Endothelial cell of umbilical vein (primary cell): Measurements from ENCODE around the gene TMEM181. TPM values are rescaled to one million over a fixed set of nuclear protein-coding genes. Genes with fewer than 3 reads are reported as not detected.

ENCODE experiments used
- BruUV-seq: library from RNA; stranded (reverse); fragments of 400-500 nt; replicated peaks from 2 replicates; lab custom pipeline; 2021; lab: Mats Ljungman, UMichigan
- CTCF ChIA-PET: fragments of 300-600, 350-600 bp; sonication (Branson Sonifier 250); formaldehyde crosslinking; loops from one replicate; lab custom pipeline; 2021; ENCODE audit warnings: antibody characterized with exemption, inconsistent platforms; lab: Charles Lee
- POLR2A ChIA-PET: fragments of 300-600, 350-600 bp; sonication (Branson Sonifier 250); formaldehyde crosslinking; loops from one replicate; lab custom pipeline; 2021; ENCODE audit warnings: antibody characterized with exemption, inconsistent platforms; lab: Charles Lee
- DNase-seq: peaks from one replicate; pipeline ENCODE4 v3.0.0-alpha.2; 2011; ENCODE audit warnings: low read depth, low spot score
- FAIRE-seq: peaks from 2 replicates; lab custom pipeline; 2011; peaks lifted over from hg19 to GRCh38; lab: Jason Lieb, UNC
- H2AFZ ChIP-seq: 2 replicates; pipeline ENCODE4 v1.6.0; 2012; ENCODE audit warnings: low read depth, low read length, control low read depth, inconsistent platforms
- H3K27ac ChIP-seq: 2 replicates; pipeline ENCODE4 v1.5.1; 2011; ENCODE audit warnings: low read depth, mild to moderate bottlenecking, control low read depth, low read length, moderate library complexity; ENCODE audit not compliant: insufficient read depth
- H3K27me3 ChIP-seq, 2 experiments: 2 replicates each; pipeline versions ENCODE4 v1.6.0 to v1.6.1; 2011; ENCODE audit warnings: low read length in 2 of 2, mixed read lengths in 1 of 2; ENCODE audit not compliant: control insufficient read depth in 2 of 2, insufficient read depth in 2 of 2
- H3K36me3 ChIP-seq, 2 experiments: 2 replicates in 1 of 2; 3 replicates in 1 of 2; pipeline ENCODE4 v1.5.1; 2011; ENCODE audit warnings: low read length in 2 of 2, mild to moderate bottlenecking in 1 of 2, moderate library complexity in 1 of 2; ENCODE audit not compliant: control insufficient read depth in 2 of 2, insufficient read depth in 2 of 2; ENCODE audit errors: extremely low read depth in 1 of 2
- H3K4me1 ChIP-seq: 3 replicates; pipeline ENCODE4 v1.5.1; 2011; ENCODE audit warnings: mild to moderate bottlenecking, low read length; ENCODE audit not compliant: control insufficient read depth, insufficient read depth; ENCODE audit errors: extremely low read depth
- H3K4me2 ChIP-seq: 2 replicates; pipeline ENCODE4 v1.6.1; 2011; ENCODE audit warnings: low read length, control low read depth, mixed read lengths; ENCODE audit not compliant: insufficient read depth
- H3K4me3 ChIP-seq, 3 experiments: fragments of 200-600 bp in 1 of 3; sonication (generic), shearing (Covaris generic) in 1 of 3; replicated peaks in 1 of 3; 2 replicates each; pipeline ENCODE4 v1.5.1; 2011 to 2016; ENCODE audit warnings: control low read depth in 3 of 3, low read length in 3 of 3, mild to moderate bottlenecking in 2 of 3, inconsistent platforms in 1 of 3, low read depth in 1 of 3, moderate library complexity in 1 of 3; ENCODE audit not compliant: insufficient read depth in 1 of 3
- H3K79me2 ChIP-seq: 2 replicates; pipeline ENCODE4 v1.6.0; 2012; ENCODE audit warnings: low read length, inconsistent platforms; ENCODE audit not compliant: control insufficient read depth, insufficient read depth
- H3K9ac ChIP-seq: replicated peaks from 2 replicates; pipeline ENCODE3; 2011; ENCODE audit warnings: low read length, control low read depth; ENCODE audit not compliant: insufficient read depth; ENCODE audit errors: extremely low read depth
- H3K9me1 ChIP-seq: replicated peaks from 3 replicates; pipeline ENCODE4 v1.6.0; 2011; ENCODE audit warnings: mild to moderate bottlenecking, low read length; ENCODE audit not compliant: control insufficient read depth, insufficient read depth; ENCODE audit errors: extremely low read depth
- H3K9me3 ChIP-seq: replicated peaks from 2 replicates; pipeline ENCODE4 v1.5.1; 2012; ENCODE audit warnings: low read length, inconsistent platforms; ENCODE audit not compliant: control insufficient read depth, insufficient read depth
- H4K20me1 ChIP-seq: replicated peaks from 2 replicates; pipeline ENCODE3; 2011; ENCODE audit warnings: mild to moderate bottlenecking, low read length; ENCODE audit not compliant: control insufficient read depth, insufficient read depth; ENCODE audit errors: extremely low read depth
- CTCF ChIP-seq, 2 donors: IDR thresholded peaks; 1 replicate in 1 of 2; 2 replicates in 1 of 2; pipeline ENCODE4 v1.5.1; 2011; ENCODE audit warnings: low read length in 2 of 2, mild to moderate bottlenecking in 2 of 2, moderate library complexity in 2 of 2, control low read depth in 1 of 2, inconsistent platforms in 1 of 2, low read depth in 1 of 2; ENCODE audit not compliant: insufficient read depth in 1 of 2; ENCODE audit errors: extremely low read depth in 1 of 2
- EZH2 ChIP-seq: IDR thresholded peaks from 2 replicates; pipeline ENCODE4 v1.6.1; 2012; ENCODE audit warnings: borderline replicate concordance, low read depth, mild to moderate bottlenecking, moderate library complexity, low read length, inconsistent platforms; ENCODE audit not compliant: severe bottlenecking
- FOS ChIP-seq: IDR thresholded peaks from 2 replicates; pipeline ENCODE4 v1.6.1; 2011; ENCODE audit warnings: mild to moderate bottlenecking, low read length, moderate library complexity, borderline replicate concordance; ENCODE audit not compliant: insufficient read depth
- GATA2 ChIP-seq: IDR thresholded peaks from 2 replicates; pipeline ENCODE4 v1.7.0; 2011; ENCODE audit warnings: low read depth, mild to moderate bottlenecking, moderate library complexity, mixed read lengths, low read length; ENCODE audit not compliant: insufficient read length, insufficient read depth
- JUN ChIP-seq: IDR thresholded peaks from 2 replicates; pipeline ENCODE4 v1.6.1; 2011; ENCODE audit warnings: borderline replicate concordance, low read depth; ENCODE audit not compliant: insufficient read length, insufficient read depth
- MYC ChIP-seq: IDR thresholded peaks from one replicate; pipeline ENCODE4 v1.6.1; 2011; ENCODE audit warnings: mild to moderate bottlenecking, low read depth, low read length
- POLR2A ChIP-seq: IDR thresholded peaks from 2 replicates; pipeline ENCODE4 v1.6.1; 2012; ENCODE audit warnings: low read depth, mild to moderate bottlenecking, control low read depth, low read length
- POLR2AphosphoS5 ChIP-seq: IDR thresholded peaks from 2 replicates; pipeline ENCODE4 v1.6.1; 2012; ENCODE audit warnings: low read depth, mild to moderate bottlenecking, control low read depth, low read length, moderate library complexity; ENCODE audit not compliant: insufficient read depth
- dilution Hi-C: fragments of 300-500 bp; cut with MboI; formaldehyde crosslinking; loops from one replicate; pipeline ENCODE4 v1.15.0; 2019; ENCODE audit warnings: low sequenced_read_pairs; ENCODE audit not compliant: extremely low pct_ligation_motif_present
- intact Hi-C: fragments of 100-400 bp; cut with micrococcal nuclease; formaldehyde crosslinking; loops from one replicate; pipeline ENCODE4 v1.10.0; 2022
- polyA plus RNA-seq, 4 experiments: library from polyadenylated mRNA; depleted of rRNA in 3 of 4; stranded (reverse) in 3 of 4; unstranded in 1 of 4; fragments of >200 nt; gene quantifications; 2 replicates each; pipeline versions ENCODE4 v1.2.1 to v1.2.3, GENCODE V29; 2011 to 2012; ENCODE audit warnings: missing spikeins in 1 of 4
- total RNA-seq: library from RNA; stranded (reverse); gene quantifications from 2 replicates; pipeline ENCODE4 v1.2.3, GENCODE V29; 2021
- TF ChIP-seq, protein P1 (sequence below): IDR thresholded peaks from 2 replicates; pipeline ENCODE4 v1.6.1; 2011; ENCODE audit not compliant: insufficient read depth, insufficient read length

The TMEM181 gene
- total and polyA plus RNA-seq, 2 donors (not counting 3 experiments of a cell fraction or from before 2014, with no cell fraction given), result 21.7 to 33.5 TPM

- Histone ChIP-seq H3K9ac (no peak overlapping the region), H3K9me3 (no peaks in the 10 kb centered on the region), H2AFZ (no peak overlapping the region), H3K9me1 (no peaks in the 10 kb centered on the region), H3K27me3 (no peaks in the 10 kb centered on the region), H3K36me3 (peaks cover 4 to 21% of the 10 kb centered on the region in 2 experiments), H3K4me1 (no peaks in the 10 kb centered on the region), H3K79me2 (no peaks in the 10 kb centered on the region), H4K20me1 (no peaks in the 10 kb centered on the region), H3K27ac (no peak overlapping the region), H3K4me3 (no peak overlapping the region), H3K4me2 (no peak overlapping the region)
- DNase-seq (no peak), FAIRE-seq (no peak)
- CTCF ChIA-PET, result interaction anchor here (1.7 to 6.5 kb wide), 3 partner anchors 81 to 386 kb away, joined by 3 to 46 read pairs (median 6); no protein-coding TSS in a partner anchor
- TF ChIP-seq POLR2A (no peak), EZH2 (no peak), JUN (no peak), POLR2AphosphoS5 (no peak), FOS (no peak), CTCF (IDR thresholded peaks at IDR 0.05; ENCODE audit: extremely low read depth in 1 of 2, insufficient read depth in 1 of 2, low read depth in 1 of 2, low read length in 2 of 2) (no peak), MYC (no peak), GATA2 (no peak)
- TF ChIP-seq, protein P1, sequence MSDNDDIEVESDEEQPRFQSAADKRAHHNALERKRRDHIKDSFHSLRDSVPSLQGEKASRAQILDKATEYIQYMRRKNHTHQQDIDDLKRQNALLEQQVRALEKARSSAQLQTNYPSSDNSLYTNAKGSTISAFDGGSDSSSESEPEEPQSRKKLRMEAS, result no peak
- dilution Hi-C loops (no loop called here), intact Hi-C loops (loop anchor here (5.0 kb wide), 1 partner anchor 92 kb away; no protein-coding TSS in a partner anchor)
- POLR2A ChIA-PET, result no interaction called here
- BruUV-seq, result no TSS peak
These were observed 39.7 kb downstream of the TMEM181 start for GRCh38 chr6:158599635-158600034.
